Endothelial cell of umbilical vein (primary cell): ENCODE results near the gene SCGB2B2. TPM values are rescaled to one million over a fixed set of nuclear protein-coding genes. Genes with fewer than 3 reads are reported as not detected.

ENCODE experiments used
- BruUV-seq: library from RNA; stranded (reverse); fragments of 400-500 nt; replicated peaks from 2 replicates; lab custom pipeline; 2021; lab: Mats Ljungman, UMichigan
- CTCF ChIA-PET: fragments of 300-600, 350-600 bp; sonication (Branson Sonifier 250); formaldehyde crosslinking; loops from one replicate; lab custom pipeline; 2021; ENCODE audit warnings: antibody characterized with exemption, inconsistent platforms; lab: Charles Lee
- POLR2A ChIA-PET: fragments of 300-600, 350-600 bp; sonication (Branson Sonifier 250); formaldehyde crosslinking; loops from one replicate; lab custom pipeline; 2021; ENCODE audit warnings: antibody characterized with exemption, inconsistent platforms; lab: Charles Lee
- DNase-seq: peaks from one replicate; pipeline ENCODE4 v3.0.0-alpha.2; 2011; ENCODE audit warnings: low read depth, low spot score
- FAIRE-seq: peaks from 2 replicates; lab custom pipeline; 2011; peaks lifted over from hg19 to GRCh38; lab: Jason Lieb, UNC
- H2AFZ ChIP-seq: 2 replicates; pipeline ENCODE4 v1.6.0; 2012; ENCODE audit warnings: low read depth, low read length, control low read depth, inconsistent platforms
- H3K27ac ChIP-seq: 2 replicates; pipeline ENCODE4 v1.5.1; 2011; ENCODE audit warnings: low read depth, mild to moderate bottlenecking, control low read depth, low read length, moderate library complexity; ENCODE audit not compliant: insufficient read depth
- H3K27me3 ChIP-seq, 2 experiments: 2 replicates each; pipeline versions ENCODE4 v1.6.0 to v1.6.1; 2011; ENCODE audit warnings: low read length in 2 of 2, mixed read lengths in 1 of 2; ENCODE audit not compliant: control insufficient read depth in 2 of 2, insufficient read depth in 2 of 2
- H3K36me3 ChIP-seq, 2 experiments: 2 replicates in 1 of 2; 3 replicates in 1 of 2; pipeline ENCODE4 v1.5.1; 2011; ENCODE audit warnings: low read length in 2 of 2, mild to moderate bottlenecking in 1 of 2, moderate library complexity in 1 of 2; ENCODE audit not compliant: control insufficient read depth in 2 of 2, insufficient read depth in 2 of 2; ENCODE audit errors: extremely low read depth in 1 of 2
- H3K4me1 ChIP-seq: 3 replicates; pipeline ENCODE4 v1.5.1; 2011; ENCODE audit warnings: mild to moderate bottlenecking, low read length; ENCODE audit not compliant: control insufficient read depth, insufficient read depth; ENCODE audit errors: extremely low read depth
- H3K4me2 ChIP-seq: 2 replicates; pipeline ENCODE4 v1.6.1; 2011; ENCODE audit warnings: low read length, control low read depth, mixed read lengths; ENCODE audit not compliant: insufficient read depth
- H3K4me3 ChIP-seq, 3 experiments: fragments of 200-600 bp in 1 of 3; sonication (generic), shearing (Covaris generic) in 1 of 3; replicated peaks in 1 of 3; 2 replicates each; pipeline ENCODE4 v1.5.1; 2011 to 2016; ENCODE audit warnings: control low read depth in 3 of 3, low read length in 3 of 3, mild to moderate bottlenecking in 2 of 3, inconsistent platforms in 1 of 3, low read depth in 1 of 3, moderate library complexity in 1 of 3; ENCODE audit not compliant: insufficient read depth in 1 of 3
- H3K79me2 ChIP-seq: 2 replicates; pipeline ENCODE4 v1.6.0; 2012; ENCODE audit warnings: low read length, inconsistent platforms; ENCODE audit not compliant: control insufficient read depth, insufficient read depth
- H3K9ac ChIP-seq: replicated peaks from 2 replicates; pipeline ENCODE3; 2011; ENCODE audit warnings: low read length, control low read depth; ENCODE audit not compliant: insufficient read depth; ENCODE audit errors: extremely low read depth
- H3K9me1 ChIP-seq: replicated peaks from 3 replicates; pipeline ENCODE4 v1.6.0; 2011; ENCODE audit warnings: mild to moderate bottlenecking, low read length; ENCODE audit not compliant: control insufficient read depth, insufficient read depth; ENCODE audit errors: extremely low read depth
- H3K9me3 ChIP-seq: replicated peaks from 2 replicates; pipeline ENCODE4 v1.5.1; 2012; ENCODE audit warnings: low read length, inconsistent platforms; ENCODE audit not compliant: control insufficient read depth, insufficient read depth
- H4K20me1 ChIP-seq: replicated peaks from 2 replicates; pipeline ENCODE3; 2011; ENCODE audit warnings: mild to moderate bottlenecking, low read length; ENCODE audit not compliant: control insufficient read depth, insufficient read depth; ENCODE audit errors: extremely low read depth
- CTCF ChIP-seq, 2 donors: IDR thresholded peaks; 1 replicate in 1 of 2; 2 replicates in 1 of 2; pipeline ENCODE4 v1.5.1; 2011; ENCODE audit warnings: low read length in 2 of 2, mild to moderate bottlenecking in 2 of 2, moderate library complexity in 2 of 2, control low read depth in 1 of 2, inconsistent platforms in 1 of 2, low read depth in 1 of 2; ENCODE audit not compliant: insufficient read depth in 1 of 2; ENCODE audit errors: extremely low read depth in 1 of 2
- EZH2 ChIP-seq: IDR thresholded peaks from 2 replicates; pipeline ENCODE4 v1.6.1; 2012; ENCODE audit warnings: borderline replicate concordance, low read depth, mild to moderate bottlenecking, moderate library complexity, low read length, inconsistent platforms; ENCODE audit not compliant: severe bottlenecking
- FOS ChIP-seq: IDR thresholded peaks from 2 replicates; pipeline ENCODE4 v1.6.1; 2011; ENCODE audit warnings: mild to moderate bottlenecking, low read length, moderate library complexity, borderline replicate concordance; ENCODE audit not compliant: insufficient read depth
- GATA2 ChIP-seq: IDR thresholded peaks from 2 replicates; pipeline ENCODE4 v1.7.0; 2011; ENCODE audit warnings: low read depth, mild to moderate bottlenecking, moderate library complexity, mixed read lengths, low read length; ENCODE audit not compliant: insufficient read length, insufficient read depth
- JUN ChIP-seq: IDR thresholded peaks from 2 replicates; pipeline ENCODE4 v1.6.1; 2011; ENCODE audit warnings: borderline replicate concordance, low read depth; ENCODE audit not compliant: insufficient read length, insufficient read depth
- MAX ChIP-seq: IDR thresholded peaks from 2 replicates; pipeline ENCODE4 v1.6.1; 2011; ENCODE audit not compliant: insufficient read depth, insufficient read length
- MYC ChIP-seq: IDR thresholded peaks from one replicate; pipeline ENCODE4 v1.6.1; 2011; ENCODE audit warnings: mild to moderate bottlenecking, low read depth, low read length
- POLR2A ChIP-seq: IDR thresholded peaks from 2 replicates; pipeline ENCODE4 v1.6.1; 2012; ENCODE audit warnings: low read depth, mild to moderate bottlenecking, control low read depth, low read length
- POLR2AphosphoS5 ChIP-seq: IDR thresholded peaks from 2 replicates; pipeline ENCODE4 v1.6.1; 2012; ENCODE audit warnings: low read depth, mild to moderate bottlenecking, control low read depth, low read length, moderate library complexity; ENCODE audit not compliant: insufficient read depth
- dilution Hi-C: fragments of 300-500 bp; cut with MboI; formaldehyde crosslinking; loops from one replicate; pipeline ENCODE4 v1.15.0; 2019; ENCODE audit warnings: low sequenced_read_pairs; ENCODE audit not compliant: extremely low pct_ligation_motif_present
- intact Hi-C: fragments of 100-400 bp; cut with micrococcal nuclease; formaldehyde crosslinking; loops from one replicate; pipeline ENCODE4 v1.10.0; 2022
- polyA plus RNA-seq, 4 experiments: library from polyadenylated mRNA; depleted of rRNA in 3 of 4; stranded (reverse) in 3 of 4; unstranded in 1 of 4; fragments of >200 nt; gene quantifications; 2 replicates each; pipeline versions ENCODE4 v1.2.1 to v1.2.3, GENCODE V29; 2011 to 2012; ENCODE audit warnings: missing spikeins in 1 of 4
- total RNA-seq: library from RNA; stranded (reverse); gene quantifications from 2 replicates; pipeline ENCODE4 v1.2.3, GENCODE V29; 2021

The SCGB2B2 gene
- total and polyA plus RNA-seq, 2 donors (not counting 3 experiments of a cell fraction or from before 2014, with no cell fraction given): 0.07 to 0.49 TPM

- CTCF ChIA-PET: no interaction called here
- Histone ChIP-seq H3K9me1 (no peaks in the 10 kb centered on the region), H3K4me3 (no peak overlapping the region), H3K36me3 (no peaks in the 10 kb centered on the region), H3K4me1 (no peaks in the 10 kb centered on the region), H2AFZ (no peak overlapping the region), H3K27ac (no peak overlapping the region), H3K27me3 (no peaks in the 10 kb centered on the region), H3K9ac (no peak overlapping the region), H3K4me2 (no peak overlapping the region), H3K9me3 (no peaks in the 10 kb centered on the region), H3K79me2 (no peaks in the 10 kb centered on the region), H4K20me1 (no peaks in the 10 kb centered on the region)
- FAIRE-seq (no peak), DNase-seq (no peak)
- no TSS peak for BruUV-seq
- POLR2A ChIA-PET: no interaction called here
- dilution Hi-C loops: no loop called here
- intact Hi-C loops: no loop called here
- TF ChIP-seq POLR2AphosphoS5: no peak
- no peak for TF ChIP-seq JUN
- no peak for TF ChIP-seq POLR2A
- TF ChIP-seq EZH2: no peak
- no peak for TF ChIP-seq CTCF (IDR thresholded peaks at IDR 0.05; ENCODE audit: extremely low read depth in 1 of 2, insufficient read depth in 1 of 2, low read depth in 1 of 2, low read length in 2 of 2)
- TF ChIP-seq MAX: no peak
- no peak for TF ChIP-seq GATA2
- TF ChIP-seq FOS: no peak
- TF ChIP-seq MYC: no peak
Measured at GRCh38 chr19:34654796-34655195, 22.2 kb downstream of the SCGB2B2 start.
